SU-DHL-6 (cell line): Measurements from ENCODE around the gene PI4KA.
"Not testable (repeated sequence)": the region's sequence is repeated elsewhere in the genome, so short reads cannot be mapped to it uniquely, and the experiment has no call there.

Experiments used
- H2AFZ ChIP-seq: fragments of 200-600 bp; sonication (generic); 2 replicates; pipeline ENCODE4 v1.6.1; 2014; ENCODE audit warnings: low read depth, mild to moderate bottlenecking, moderate library complexity, mixed read lengths, antibody characterized with exemption, low read length; ENCODE audit not compliant: severe bottlenecking
- H3F3A ChIP-seq: fragments of 200-600 bp; shearing (Covaris generic); 2 replicates; pipeline ENCODE4 v1.6.0; 2016; ENCODE audit warnings: antibody characterized with exemption, mild to moderate bottlenecking; ENCODE audit not compliant: insufficient read depth
- H3K27ac ChIP-seq: fragments of 200-600 bp; sonication (generic); 2 replicates; pipeline ENCODE4 v1.5.1; 2016; ENCODE audit warnings: low read depth, mild to moderate bottlenecking, low read length, moderate library complexity, mixed read lengths
- H3K27me3 ChIP-seq: fragments of 200-600 bp; sonication (generic), shearing (Covaris generic); 2 replicates; pipeline ENCODE4 v1.6.0; 2014; ENCODE audit warnings: mild to moderate bottlenecking, low read length
- H3K36me3 ChIP-seq: fragments of 200-600 bp; sonication (generic); 2 replicates; pipeline ENCODE4 v1.6.1; 2014; ENCODE audit warnings: mild to moderate bottlenecking, low read length, mixed read lengths
- H3K4me2 ChIP-seq: fragments of 300-600, 200-600 bp; shearing (Covaris generic), sonication (generic); 2 replicates; pipeline ENCODE4 v1.6.0; 2014; ENCODE audit warnings: low read length, low read depth, mild to moderate bottlenecking; ENCODE audit not compliant: poor library complexity, severe bottlenecking
- H3K4me3 ChIP-seq: fragments of 200-600 bp; sonication (generic); 2 replicates; pipeline ENCODE4 v1.5.1; 2014; ENCODE audit warnings: antibody characterized with exemption, low read length, mild to moderate bottlenecking, mixed read lengths; ENCODE audit not compliant: insufficient read depth, poor library complexity, severe bottlenecking
- H3K79me2 ChIP-seq: fragments of 200-600 bp; sonication (generic); 2 replicates; pipeline ENCODE4 v1.6.1; 2014; ENCODE audit warnings: mild to moderate bottlenecking, low read length, moderate library complexity; ENCODE audit not compliant: insufficient read depth
- H3K9ac ChIP-seq: fragments of 200-600 bp; sonication (generic); 2 replicates; pipeline ENCODE4 v1.7.0; 2014; ENCODE audit warnings: mild to moderate bottlenecking, low read length
- H3K9me2 ChIP-seq: fragments of 200-600 bp; sonication (generic); replicated peaks from 2 replicates; pipeline ENCODE4 v1.6.1; 2014; ENCODE audit warnings: low read length; ENCODE audit not compliant: insufficient read depth
- H3K9me3 ChIP-seq: fragments of 200-600 bp; sonication (generic); 2 replicates; pipeline ENCODE4 v1.6.1; 2014; ENCODE audit warnings: low read length, mixed read lengths; ENCODE audit not compliant: insufficient read depth
- H4K20me1 ChIP-seq: fragments of 200-600 bp; sonication (generic); 2 replicates; pipeline ENCODE4 v1.6.1; 2014; ENCODE audit warnings: low read depth, mild to moderate bottlenecking, antibody characterized with exemption, low read length, moderate library complexity, mixed read lengths

Gene PI4KA

DNA sequence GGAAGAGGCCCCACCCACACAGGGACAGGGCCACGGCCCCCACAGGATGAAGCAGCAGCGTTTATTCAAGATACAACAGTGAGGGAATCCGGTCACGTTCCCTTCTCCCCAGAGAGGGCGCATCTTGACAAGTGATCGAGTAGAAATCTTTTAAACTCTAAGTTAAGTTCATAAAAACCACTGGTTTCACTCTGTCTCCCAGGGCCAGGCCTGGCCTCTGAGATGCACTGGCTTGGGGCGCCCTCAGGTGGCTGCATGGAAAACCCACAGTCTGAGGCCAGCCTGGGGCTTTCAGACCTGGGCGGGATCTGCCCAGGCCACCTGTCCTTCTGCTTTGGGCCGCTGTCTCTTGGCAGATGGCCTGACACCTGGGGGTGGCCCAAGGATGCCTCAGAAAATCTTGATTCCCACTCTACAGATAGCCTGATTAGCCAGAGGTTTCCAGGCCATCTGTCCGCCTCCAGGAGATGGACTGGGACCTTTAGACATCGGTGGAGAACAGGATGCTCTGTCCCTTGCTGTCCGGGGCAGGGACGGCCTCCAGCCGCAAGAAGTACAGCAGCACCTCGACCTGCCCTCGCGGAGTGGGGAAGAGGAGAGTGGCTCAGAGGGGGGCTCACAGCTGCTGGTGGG, 161.0 kb downstream of the PI4KA start:
- not testable (repeated sequence) for H3F3A ChIP-seq, H3K9me3 ChIP-seq, H3K79me2 ChIP-seq, H3K27me3 ChIP-seq, H3K9me2 ChIP-seq, H3K36me3 ChIP-seq, H3K4me2 ChIP-seq, H3K27ac ChIP-seq, H3K4me3 ChIP-seq, H2AFZ ChIP-seq, H3K9ac ChIP-seq, H4K20me1 ChIP-seq

DNA sequence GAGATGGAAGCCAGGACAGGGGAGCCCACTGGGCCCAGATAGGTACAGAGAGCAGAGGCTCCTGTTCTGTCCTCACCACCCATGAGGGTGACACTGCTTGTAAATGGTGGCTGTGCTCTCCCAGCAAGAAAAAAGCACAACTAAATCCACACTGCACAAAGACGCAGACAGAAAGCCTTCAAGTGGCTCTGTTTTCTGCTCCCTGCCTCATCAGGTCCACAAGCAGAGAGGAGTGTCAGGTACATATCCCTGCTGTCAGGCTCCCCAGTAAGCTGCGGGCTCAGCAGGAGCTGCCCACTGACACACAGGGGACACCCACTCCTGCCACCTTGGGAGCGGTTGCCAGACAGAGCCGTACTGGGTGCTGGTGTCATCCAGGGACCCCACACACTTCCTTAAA, 162.6 kb downstream of the PI4KA start:
- not testable (repeated sequence) for H3K4me3 ChIP-seq, H3K79me2 ChIP-seq, H4K20me1 ChIP-seq, H3K36me3 ChIP-seq, H3K9me2 ChIP-seq, H2AFZ ChIP-seq, H3K9me3 ChIP-seq, H3K27me3 ChIP-seq, H3K9ac ChIP-seq, H3F3A ChIP-seq, H3K4me2 ChIP-seq, H3K27ac ChIP-seq

DNA sequence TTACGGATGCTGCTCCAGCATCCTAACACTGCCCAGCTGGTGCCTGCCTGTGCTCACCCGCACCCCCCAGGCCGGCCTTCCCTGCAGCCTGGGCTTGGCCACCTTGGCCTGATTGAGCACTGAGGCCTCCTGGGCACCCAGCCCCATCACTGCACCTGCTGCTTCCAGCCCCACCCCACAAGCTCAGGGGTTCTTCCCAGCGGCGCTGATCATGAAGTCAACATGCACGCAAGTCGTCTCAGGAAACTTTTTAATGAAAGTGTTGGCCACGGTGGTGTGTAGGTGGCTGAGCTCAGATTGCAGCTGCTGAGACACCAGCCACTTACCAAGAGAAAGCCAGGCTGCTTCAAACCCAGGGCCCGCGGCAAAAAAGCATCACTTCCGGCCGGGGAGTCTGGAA, 163.4 kb downstream of the PI4KA start:
- not testable (repeated sequence) for H3K9me2 ChIP-seq, H2AFZ ChIP-seq, H3K4me2 ChIP-seq, H3K9ac ChIP-seq, H3K4me3 ChIP-seq, H3K79me2 ChIP-seq, H3K27ac ChIP-seq, H4K20me1 ChIP-seq, H3K9me3 ChIP-seq, H3K27me3 ChIP-seq, H3K36me3 ChIP-seq, H3F3A ChIP-seq

GRCh38 chr22:20694256-20694655, 164.4 kb downstream of the PI4KA start:
- H3K27ac ChIP-seq, H2AFZ ChIP-seq, H3K79me2 ChIP-seq, H3K9me3 ChIP-seq, H3K27me3 ChIP-seq, H4K20me1 ChIP-seq, H3K36me3 ChIP-seq, H3K4me3 ChIP-seq, H3K9ac ChIP-seq, H3F3A ChIP-seq, H3K4me2 ChIP-seq, H3K9me2 ChIP-seq: not testable (repeated sequence)

- not testable (repeated sequence) for H2AFZ ChIP-seq, H3K9me2 ChIP-seq, H3F3A ChIP-seq, H3K9ac ChIP-seq, H3K4me3 ChIP-seq, H3K36me3 ChIP-seq, H3K27ac ChIP-seq, H3K9me3 ChIP-seq, H4K20me1 ChIP-seq, H3K27me3 ChIP-seq, H3K4me2 ChIP-seq, H3K79me2 ChIP-seq
Observed at GRCh38 chr22:20692926-20693325, 165.7 kb downstream of the PI4KA start.

DNA sequence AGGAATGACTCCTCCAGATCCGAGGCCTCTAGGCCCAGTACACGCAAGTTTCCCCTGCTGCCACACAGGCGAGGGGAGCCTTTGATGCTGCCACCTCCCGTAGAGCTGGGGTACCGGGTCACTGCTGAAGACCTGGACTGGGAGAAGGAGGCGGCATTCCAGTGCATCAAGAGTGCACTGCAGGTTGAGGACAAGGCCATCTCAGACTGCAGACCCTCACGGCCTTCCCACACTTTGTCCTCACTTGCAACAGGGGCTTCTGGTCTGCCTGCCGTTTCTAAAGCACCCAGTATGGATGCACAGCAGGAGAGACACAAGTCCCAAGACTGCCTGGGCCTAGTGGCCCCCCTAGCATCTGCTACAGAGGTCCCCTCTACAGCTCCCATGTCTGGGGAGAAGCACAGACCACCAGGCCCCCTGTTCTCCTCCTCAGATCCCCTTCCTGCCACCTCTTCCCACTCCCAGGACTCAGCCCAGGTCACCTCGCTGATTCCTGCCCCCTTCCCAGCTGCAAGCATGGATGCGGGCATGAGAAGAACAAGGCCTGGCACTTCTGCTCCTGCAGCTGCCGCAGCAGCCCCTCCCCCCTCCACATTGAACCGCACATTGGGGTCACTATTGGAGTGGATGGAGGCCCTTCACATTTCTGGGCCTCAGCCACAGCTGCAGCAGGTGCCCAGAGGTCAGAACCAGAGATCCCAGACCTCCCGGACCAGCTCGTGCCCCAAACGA, 167.9 kb downstream of the PI4KA start:
- H2AFZ ChIP-seq, H3K27me3 ChIP-seq, H3K4me2 ChIP-seq, H3K9me3 ChIP-seq, H3F3A ChIP-seq, H3K4me3 ChIP-seq, H3K9me2 ChIP-seq, H3K36me3 ChIP-seq, H3K27ac ChIP-seq, H3K9ac ChIP-seq, H4K20me1 ChIP-seq, H3K79me2 ChIP-seq: not testable (repeated sequence)

DNA sequence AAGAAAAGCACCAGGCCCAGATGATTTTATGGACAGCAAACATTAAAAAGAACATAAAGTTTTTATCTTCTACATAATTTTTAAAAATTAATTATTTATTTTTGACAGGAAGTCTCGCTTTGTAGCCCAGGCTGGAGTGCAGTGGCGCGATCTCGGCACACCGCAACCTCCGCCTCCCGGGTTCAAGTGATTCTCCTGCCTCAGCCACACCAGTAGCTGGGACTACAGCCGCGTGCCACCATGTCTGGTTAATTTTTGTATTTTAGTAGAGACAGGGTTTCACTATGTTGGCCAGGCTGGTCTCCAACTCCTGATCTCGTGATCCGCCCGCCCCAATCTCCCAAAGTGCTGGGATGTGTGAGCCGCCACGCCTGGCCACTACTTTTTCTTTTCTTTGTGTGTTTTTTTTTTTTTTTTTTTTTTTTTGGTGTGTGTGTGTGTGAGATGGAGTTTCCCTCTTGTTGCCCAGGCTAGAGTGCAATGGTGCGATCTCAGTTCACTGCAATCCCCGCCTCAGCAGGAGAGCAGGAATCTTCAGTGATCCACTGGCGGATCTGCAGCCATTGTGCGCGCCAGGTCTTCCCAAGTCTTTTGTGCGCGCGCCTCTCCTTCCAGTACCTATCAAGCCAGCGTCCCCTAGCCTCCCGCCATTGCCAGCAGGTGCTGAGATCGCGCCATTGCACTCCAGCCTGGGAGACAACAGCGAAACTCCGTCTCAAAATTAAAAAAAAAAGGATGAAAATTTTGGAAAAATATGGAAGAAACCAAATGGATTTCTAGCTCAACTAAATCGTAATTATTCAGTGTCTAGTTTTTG, 171.0 kb downstream of the PI4KA start:
- H2AFZ ChIP-seq, H3F3A ChIP-seq, H3K4me2 ChIP-seq: not testable (repeated sequence)

GRCh38 chr22:20685764-20686163, 172.8 kb downstream of the PI4KA start:
- H3K9me3 ChIP-seq, H3K4me3 ChIP-seq, H3K36me3 ChIP-seq, H3F3A ChIP-seq, H2AFZ ChIP-seq, H3K79me2 ChIP-seq, H4K20me1 ChIP-seq, H3K9me2 ChIP-seq, H3K4me2 ChIP-seq, H3K27ac ChIP-seq, H3K27me3 ChIP-seq, H3K9ac ChIP-seq: not testable (repeated sequence)

More for the DNA sequence above, 171.0 kb downstream of the PI4KA start:
- H3K9ac ChIP-seq, H3K9me2 ChIP-seq, H4K20me1 ChIP-seq, H3K36me3 ChIP-seq, H3K27ac ChIP-seq, H3K79me2 ChIP-seq, H3K4me3 ChIP-seq, H3K9me3 ChIP-seq, H3K27me3 ChIP-seq: not testable (repeated sequence)
